Heart right ventricle (tissue), 16 donors: ENCODE data around the gene EGFR. TPM values are rescaled to one million over a fixed set of nuclear protein-coding genes. Genes with fewer than 3 reads are reported as not detected.

Source experiments
- ATAC-seq, 8 donors: fragments of 200-7000 bp; cut with Tn5 transposase; one replicate each; pipeline ENCODE4 v1.9.1; 2020; ENCODE audit warnings: mild to moderate bottlenecking in 8 of 8, moderate library complexity in 8 of 8, moderate number of reproducible peaks in 1 of 8
- DNase-seq, 2 donors: peaks; one replicate each; pipeline ENCODE4 v3.0.0-alpha.2; 2020
- H3K27ac ChIP-seq, 10 donors: fragments of 200-600 bp; sonication (generic) in 2 of 10; one replicate each; pipeline versions ENCODE4 v1.5.0 to v1.8.0; 2020 to 2022; ENCODE audit warnings: mild to moderate bottlenecking in 3 of 10
- H3K27me3 ChIP-seq, 7 donors: fragments of 200-600 bp; one replicate each; pipeline ENCODE4 v1.8.0; 2021 to 2022; ENCODE audit warnings: mild to moderate bottlenecking in 2 of 7
- H3K36me3 ChIP-seq, 9 donors: fragments of 200-600 bp; sonication (generic) in 1 of 9; one replicate each; pipeline versions ENCODE4 v1.5.0 to v1.8.0; 2020 to 2022; ENCODE audit warnings: mild to moderate bottlenecking in 2 of 9
- H3K4me1 ChIP-seq, 9 donors: fragments of 200-600 bp; sonication (generic) in 1 of 9; one replicate each; pipeline versions ENCODE4 v1.5.0 to v1.8.0; 2020 to 2022; ENCODE audit warnings: mild to moderate bottlenecking in 4 of 9
- H3K4me3 ChIP-seq, 10 donors: fragments of 200-600 bp; sonication (generic) in 2 of 10; one replicate each; pipeline versions ENCODE4 v1.5.0 to v1.8.0; 2020 to 2022; ENCODE audit warnings: mild to moderate bottlenecking in 7 of 10, moderate library complexity in 2 of 10
- H3K9me3 ChIP-seq, 11 donors: fragments of 200-600 bp in 10 of 11; sonication (generic) in 2 of 11; one replicate each; pipeline versions ENCODE4 v1.5.0 to v1.8.0; 2013 to 2022; ENCODE audit warnings: mild to moderate bottlenecking in 2 of 11, control low read depth in 1 of 11, moderate library complexity in 1 of 11
- WGBS, 2 donors: extraction: QIAGEN DNeasy Blood & Tissue Kit; methylation state at CpG; one replicate each; pipeline ENCODE4 v1.1.7; 2013; ENCODE audit warnings: inconsistent platforms in 1 of 2; 5-methylcytosine and 5-hydroxymethylcytosine counted together
- intact Hi-C, 10 donors: fragments of 100-400 bp; cut with DNase I; formaldehyde crosslinking; loops; one replicate each; pipeline versions ENCODE4 v1.11.1 to v1.14.2; 2022
- polyA plus RNA-seq, 2 donors: library from polyadenylated mRNA; stranded (reverse); fragments of 200-250 nt; gene quantifications; one replicate each; pipeline ENCODE4 v1.2.3, GENCODE V29; 2013
- total RNA-seq, 10 donors: library from RNA; stranded (reverse); fragmentation: NEBNext Ultra II Directional in 3 of 10; extraction: Animal tissue kit (Norgen Biotek cat#: 25700) in 3 of 10; gene quantifications; one replicate each; pipeline versions ENCODE4 v1.2.1 to v1.2.4, GENCODE V29; 2021 to 2023
- TF ChIP-seq, protein P1 (sequence below), 9 donors: fragments of 200-600 bp; sonication (generic) in 2 of 9; IDR thresholded peaks; one replicate each; pipeline versions ENCODE4 v1.5.0 to v1.8.0; 2021 to 2022; ENCODE audit warnings: antibody characterized with exemption in 9 of 9, mild to moderate bottlenecking in 5 of 9, moderate library complexity in 1 of 9
- donor health status: Arrhythmogenic right ventricular cardiomyopathy.
- donor health status: ischemic (EF 13 %, LVEDD 7.1; RV severe dilation, severe dysfunction).
- donor health status: healthy with polysubstance abuse.
- donor health status: DM: no; HTN: yes; CAD: no.
- donor health status: DM: no; HTN: no; CAD: no.
- donor health status: ischemic (EF 25% LVEDD 6.9; RV normal size, moderate dysfunction).
- donor health status: ischemic (EF 25% LVEDD 5.7; RV mildly dilated, moderate dysfunction).
- donor health status: healthy.
- donor health status: DM: yes; HTN: yes; CAD: no.
- donor health status: Ischemic cardiomyopathy.
- donor health status: ischemic (EF 35%, LVEDD 5.7; RV mildly dilated, moderate dysfunction).
- donor health status: nonischemic (EF 11% LVEDD 7.7; RV severe dilation, severe dysfunction).
- donor health status: DM: yes; HTN: yes; CAD: no.
- donor health status: PGD.
- donor health status: ischemic (EF 29% LVEDD 5.4; RV normal size, mild dysfunction).
- donor health status: nonischemic (EF 23%, LVEDD 6.1; RV moderate dilation, normal function).

Gene EGFR
- total and polyA plus RNA-seq, 12 donors, result 1.9 to 13.5 (median 7.6) TPM

DNA sequence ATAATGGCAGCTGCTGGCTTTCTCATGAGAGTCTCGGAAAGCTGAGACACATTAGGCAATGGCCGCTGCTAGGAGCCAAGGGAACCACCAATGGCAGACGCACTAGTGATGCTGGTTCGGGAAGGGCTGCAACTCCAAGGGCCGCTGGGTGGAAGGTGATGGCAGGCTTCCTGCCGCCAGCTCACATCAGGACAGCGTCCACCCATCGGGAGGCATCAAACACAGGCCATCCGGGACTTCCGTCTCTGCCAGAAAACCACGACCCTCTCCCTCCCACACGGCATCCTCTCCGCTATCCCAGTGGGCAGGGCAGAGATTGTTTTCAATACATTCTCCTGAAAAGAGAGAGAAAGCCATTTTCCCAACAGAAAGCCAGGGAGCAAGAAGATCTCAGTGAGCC, 27.5 kb upstream of the EGFR start:
- H3K27ac ChIP-seq, result no peak overlapping the region
- TF ChIP-seq, protein P1, sequence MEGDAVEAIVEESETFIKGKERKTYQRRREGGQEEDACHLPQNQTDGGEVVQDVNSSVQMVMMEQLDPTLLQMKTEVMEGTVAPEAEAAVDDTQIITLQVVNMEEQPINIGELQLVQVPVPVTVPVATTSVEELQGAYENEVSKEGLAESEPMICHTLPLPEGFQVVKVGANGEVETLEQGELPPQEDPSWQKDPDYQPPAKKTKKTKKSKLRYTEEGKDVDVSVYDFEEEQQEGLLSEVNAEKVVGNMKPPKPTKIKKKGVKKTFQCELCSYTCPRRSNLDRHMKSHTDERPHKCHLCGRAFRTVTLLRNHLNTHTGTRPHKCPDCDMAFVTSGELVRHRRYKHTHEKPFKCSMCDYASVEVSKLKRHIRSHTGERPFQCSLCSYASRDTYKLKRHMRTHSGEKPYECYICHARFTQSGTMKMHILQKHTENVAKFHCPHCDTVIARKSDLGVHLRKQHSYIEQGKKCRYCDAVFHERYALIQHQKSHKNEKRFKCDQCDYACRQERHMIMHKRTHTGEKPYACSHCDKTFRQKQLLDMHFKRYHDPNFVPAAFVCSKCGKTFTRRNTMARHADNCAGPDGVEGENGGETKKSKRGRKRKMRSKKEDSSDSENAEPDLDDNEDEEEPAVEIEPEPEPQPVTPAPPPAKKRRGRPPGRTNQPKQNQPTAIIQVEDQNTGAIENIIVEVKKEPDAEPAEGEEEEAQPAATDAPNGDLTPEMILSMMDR (IDR thresholded peaks at IDR 0.05), result no peak
- DNase-seq, result no peak
- peaks cover 0 to 5% (median 0%) of the 10 kb centered on the region in 9 donors for H3K4me1 ChIP-seq
- WGBS, 2 donors, result 92 to 94% methylated on average over 13 of the region's 13 CpGs
- H3K36me3 ChIP-seq, result no peaks in the 10 kb centered on the region
- no peak for ATAC-seq
- H3K4me3 ChIP-seq, result no peak overlapping the region
- H3K9me3 ChIP-seq, result no peaks in the 10 kb centered on the region
- intact Hi-C loops, result no loop called here
- H3K27me3 ChIP-seq, result no peaks in the 10 kb centered on the region

DNA sequence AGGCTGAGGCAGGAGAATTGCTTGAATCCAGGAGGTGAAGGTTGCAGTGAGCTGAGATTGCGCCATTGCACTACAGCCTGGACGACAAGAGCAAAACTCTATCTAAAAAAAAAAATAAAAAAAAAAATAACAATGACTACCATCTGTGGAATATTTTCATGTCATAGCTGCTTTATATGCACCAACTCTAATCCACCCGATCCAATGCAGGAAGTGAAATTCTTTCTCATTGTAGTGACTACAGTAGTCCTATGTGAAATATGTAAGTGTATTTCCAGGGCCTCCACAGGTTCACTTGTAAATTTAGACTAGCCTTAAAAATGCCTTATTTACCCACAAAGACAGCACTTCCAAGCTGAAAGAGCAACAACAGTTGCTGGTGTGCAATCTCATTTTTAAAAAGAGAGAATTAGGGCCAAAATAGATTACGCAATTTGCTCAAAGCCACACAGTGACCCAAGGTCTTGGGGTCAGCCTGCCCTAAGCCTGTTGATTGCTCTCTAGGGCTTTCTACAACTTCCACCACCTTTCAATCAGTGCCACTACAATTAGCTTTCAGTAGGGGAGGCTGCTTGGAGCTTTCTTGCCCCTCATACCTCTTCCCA, 25.8 kb upstream of the EGFR start:
- Histone ChIP-seq H3K27me3 (no peaks in the 10 kb centered on the region), H3K36me3 (no peaks in the 10 kb centered on the region), H3K9me3 (no peaks in the 10 kb centered on the region), H3K4me1 (peaks cover 0 to 5% (median 0%) of the 10 kb centered on the region in 9 donors), H3K27ac (no peak overlapping the region), H3K4me3 (no peak overlapping the region)
- ATAC-seq, result peak in 2 of 8 donors; percentile 16 to 31
- 86 to 91% methylated on average over 4 of the region's 4 CpGs for WGBS, 2 donors
- TF ChIP-seq, protein P1 (IDR thresholded peaks at IDR 0.05), result no peak
- intact Hi-C loops, result no loop called here
- no peak for DNase-seq

DNA sequence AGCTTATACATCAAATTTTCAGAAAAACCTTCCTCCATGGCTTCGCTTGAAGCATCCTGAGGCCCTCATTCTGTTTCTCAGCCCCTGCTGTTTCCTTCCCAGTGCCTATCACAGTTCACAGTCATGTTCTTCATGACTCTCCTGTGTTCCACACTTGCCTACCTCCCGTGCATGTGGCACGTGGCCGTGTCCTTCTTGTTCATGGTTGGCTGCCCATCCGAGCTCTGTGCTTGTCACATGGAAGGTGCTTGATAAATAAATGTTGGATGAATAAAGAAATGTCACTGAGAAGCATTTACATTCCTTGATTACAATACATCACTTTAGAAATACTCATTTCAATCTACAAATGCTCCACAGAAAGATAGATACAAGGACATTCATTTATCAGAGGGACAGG, 23.7 kb upstream of the EGFR start:
- Histone ChIP-seq H3K4me1 (peaks cover 0 to 5% (median 0%) of the 10 kb centered on the region in 9 donors), H3K27me3 (no peaks in the 10 kb centered on the region), H3K27ac (no peak overlapping the region), H3K9me3 (no peaks in the 10 kb centered on the region), H3K36me3 (no peaks in the 10 kb centered on the region), H3K4me3 (no peak overlapping the region)
- ATAC-seq (no peak), DNase-seq (no peak)
- intact Hi-C loops, result no loop called here
- WGBS, 2 donors, result 94 to 98% methylated on average over 5 of the region's 5 CpGs
- TF ChIP-seq, protein P1 (IDR thresholded peaks at IDR 0.05), result no peak

DNA sequence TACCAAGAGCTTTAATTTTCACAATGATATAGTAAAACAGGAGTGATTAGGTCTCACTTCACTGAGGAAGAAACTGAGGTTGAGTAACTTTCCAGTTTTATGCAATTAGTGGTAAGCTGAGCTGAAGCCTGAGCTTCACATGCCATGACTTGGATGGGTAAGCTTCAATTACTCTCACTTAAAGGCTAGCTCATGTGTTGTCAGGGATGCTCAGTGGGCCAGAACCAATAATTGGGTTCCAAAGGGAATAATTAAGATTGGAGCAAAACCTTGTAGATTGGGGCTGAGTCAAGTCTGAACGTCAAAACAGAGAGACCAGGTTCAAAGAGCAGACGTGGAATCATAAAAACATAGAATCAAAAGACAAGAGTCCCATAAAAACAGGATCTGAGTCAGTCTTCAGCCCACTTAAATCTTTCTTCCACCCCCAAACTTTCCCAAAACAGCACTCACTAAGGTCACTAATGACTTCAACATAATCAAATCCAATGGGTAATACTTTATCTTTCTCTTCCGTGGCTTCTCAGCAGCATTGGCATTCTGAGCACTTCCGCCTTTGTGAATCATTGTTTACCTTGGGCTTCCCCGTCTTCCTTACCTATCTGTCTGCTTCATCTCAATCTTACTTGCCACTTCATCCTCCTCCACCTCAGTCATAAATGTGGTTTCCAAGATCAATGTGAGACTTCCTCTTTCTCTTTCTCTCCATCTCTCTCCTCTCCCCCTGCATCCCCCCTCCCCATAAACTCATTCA, 23.0 kb upstream of the EGFR start:
- ATAC-seq (no peak), DNase-seq (no peak)
- TF ChIP-seq, protein P1 (IDR thresholded peaks at IDR 0.05), result no peak
- WGBS, 2 donors, result 58% methylated on average over 5 of the region's 5 CpGs
- no peak overlapping the region for H3K4me3 ChIP-seq
- intact Hi-C loops, result no loop called here
- H3K36me3 ChIP-seq, result no peaks in the 10 kb centered on the region
- H3K4me1 ChIP-seq, result peaks cover 0 to 5% (median 0%) of the 10 kb centered on the region in 9 donors
- H3K9me3 ChIP-seq, result no peaks in the 10 kb centered on the region
- H3K27me3 ChIP-seq, result no peaks in the 10 kb centered on the region
- no peak overlapping the region for H3K27ac ChIP-seq
